ENCODE data around the gene ATAD5. TPM values are rescaled to one million over a fixed set of nuclear protein-coding genes. Genes with fewer than 3 reads are reported as not detected.
A peak's percentile ranks its signal among the peaks of the same experiment; 100 is the strongest.
"Not testable (repeated sequence)": the region's sequence is repeated elsewhere in the genome, so short reads cannot be mapped to it uniquely, and the experiment has no call there.

ATAD5 gene
- total RNA-seq, 1 donor from 2014 or later, result 6.4 TPM

GRCh38 chr17:30905742-30906100 lies 74.0 kb downstream of the ATAD5 start:
- H3K4me3 Mint-ChIP-seq (ENCODE audit: unreplicated experiment), result peak overlapping the region; percentile 95
- H3K4me1 Mint-ChIP-seq (ENCODE audit: low read depth, unreplicated experiment), result peaks cover 4% of the 10 kb centered on the region
- DNase-seq, result no peak
- TF ChIP-seq CTCF (IDR thresholded peaks at IDR 0.05; ENCODE audit: partially characterized antibody, unreplicated experiment), result no peak
- peak overlapping the region; percentile 87 for H3K27ac Mint-ChIP-seq (ENCODE audit: unreplicated experiment)
- H3K9me3 Mint-ChIP-seq (ENCODE audit: unreplicated experiment), result no peaks in the 10 kb centered on the region
- peaks cover 2% of the 10 kb centered on the region for H3K27me3 Mint-ChIP-seq (ENCODE audit: unreplicated experiment)
- no peaks in the 10 kb centered on the region for H3K36me3 Mint-ChIP-seq (ENCODE audit: unreplicated experiment)

GRCh38 chr17:30906101-30906911 lies 74.5 kb downstream of the ATAD5 start, which contains the start of gene TEFM:
Gene TEFM, minus strand, starts transcription at chr17:30906238. Its CDS starts 40 bp downstream, at chr17:30906198.
- peaks cover 2% of the 10 kb centered on the region for H3K27me3 Mint-ChIP-seq (ENCODE audit: unreplicated experiment)
- no peak for TF ChIP-seq CTCF (IDR thresholded peaks at IDR 0.05; ENCODE audit: partially characterized antibody, unreplicated experiment)
- DNase-seq, result peak; percentile 94
- H3K27ac Mint-ChIP-seq (ENCODE audit: unreplicated experiment), result peak within 1 kb of the TSS; percentile 87
- peak within 1 kb of the TSS; percentile 95 for H3K4me3 Mint-ChIP-seq (ENCODE audit: unreplicated experiment)
- no peaks in the 10 kb centered on the region for H3K36me3 Mint-ChIP-seq (ENCODE audit: unreplicated experiment)
- H3K9me3 Mint-ChIP-seq (ENCODE audit: unreplicated experiment), result no peaks in the 10 kb centered on the region
- H3K4me1 Mint-ChIP-seq (ENCODE audit: low read depth, unreplicated experiment), result peaks cover 4% of the 10 kb centered on the region

- DNase-seq, result no peak
- H3K27me3 Mint-ChIP-seq (ENCODE audit: unreplicated experiment), result peaks cover 2% of the 10 kb centered on the region
- no peaks in the 10 kb centered on the region for H3K36me3 Mint-ChIP-seq (ENCODE audit: unreplicated experiment)
Observed at GRCh38 chr17:30908717-30909420, 77.1 kb downstream of the ATAD5 start.

GRCh38 chr17:30910151-30910550 lies 78.4 kb downstream of the ATAD5 start:
- H3K4me3 Mint-ChIP-seq (ENCODE audit: unreplicated experiment); DNase-seq; H3K27me3 Mint-ChIP-seq (ENCODE audit: unreplicated experiment); H3K9me3 Mint-ChIP-seq (ENCODE audit: unreplicated experiment); H3K27ac Mint-ChIP-seq (ENCODE audit: unreplicated experiment); H3K36me3 Mint-ChIP-seq (ENCODE audit: unreplicated experiment); H3K4me1 Mint-ChIP-seq (ENCODE audit: low read depth, unreplicated experiment): not testable (repeated sequence)

More at GRCh38 chr17:30908717-30909420, 77.1 kb downstream of the ATAD5 start:
- H3K9me3 Mint-ChIP-seq (ENCODE audit: unreplicated experiment), result no peaks in the 10 kb centered on the region
- TF ChIP-seq CTCF (IDR thresholded peaks at IDR 0.05; ENCODE audit: partially characterized antibody, unreplicated experiment), result no peak
- H3K27ac Mint-ChIP-seq (ENCODE audit: unreplicated experiment), result no peak overlapping the region
- H3K4me1 Mint-ChIP-seq (ENCODE audit: low read depth, unreplicated experiment), result peaks cover 4% of the 10 kb centered on the region
- H3K4me3 Mint-ChIP-seq (ENCODE audit: unreplicated experiment), result no peak overlapping the region

- Mint-ChIP-seq H3K36me3 (ENCODE audit: unreplicated experiment) (no peaks in the 10 kb centered on the region), H3K4me3 (ENCODE audit: unreplicated experiment) (no peak overlapping the region), H3K9me3 (ENCODE audit: unreplicated experiment) (no peaks in the 10 kb centered on the region), H3K4me1 (ENCODE audit: low read depth, unreplicated experiment) (no peaks in the 10 kb centered on the region), H3K27ac (ENCODE audit: unreplicated experiment) (no peak overlapping the region), H3K27me3 (ENCODE audit: unreplicated experiment) (no peaks in the 10 kb centered on the region)
- no peak for TF ChIP-seq CTCF (IDR thresholded peaks at IDR 0.05; ENCODE audit: partially characterized antibody, unreplicated experiment)
- no peak for DNase-seq
Observed at GRCh38 chr17:30913955-30914354, 82.2 kb downstream of the ATAD5 start.
